Endothelial cell of umbilical vein (primary cell): ENCODE measurements around the gene TGFBR2. TPM values are rescaled to one million over a fixed set of nuclear protein-coding genes. Genes with fewer than 3 reads are reported as not detected.

Source experiments
- BruUV-seq: library from RNA; stranded (reverse); fragments of 400-500 nt; replicated peaks from 2 replicates; lab custom pipeline; 2021; lab: Mats Ljungman, UMichigan
- CTCF ChIA-PET: fragments of 300-600, 350-600 bp; sonication (Branson Sonifier 250); formaldehyde crosslinking; loops from one replicate; lab custom pipeline; 2021; ENCODE audit warnings: antibody characterized with exemption, inconsistent platforms; lab: Charles Lee
- POLR2A ChIA-PET: fragments of 300-600, 350-600 bp; sonication (Branson Sonifier 250); formaldehyde crosslinking; loops from one replicate; lab custom pipeline; 2021; ENCODE audit warnings: antibody characterized with exemption, inconsistent platforms; lab: Charles Lee
- DNase-seq: peaks from one replicate; pipeline ENCODE4 v3.0.0-alpha.2; 2011; ENCODE audit warnings: low read depth, low spot score
- FAIRE-seq: peaks from 2 replicates; lab custom pipeline; 2011; peaks lifted over from hg19 to GRCh38; lab: Jason Lieb, UNC
- H2AFZ ChIP-seq: 2 replicates; pipeline ENCODE4 v1.6.0; 2012; ENCODE audit warnings: low read depth, low read length, control low read depth, inconsistent platforms
- H3K27ac ChIP-seq: 2 replicates; pipeline ENCODE4 v1.5.1; 2011; ENCODE audit warnings: low read depth, mild to moderate bottlenecking, control low read depth, low read length, moderate library complexity; ENCODE audit not compliant: insufficient read depth
- H3K27me3 ChIP-seq, 2 experiments: 2 replicates each; pipeline versions ENCODE4 v1.6.0 to v1.6.1; 2011; ENCODE audit warnings: low read length in 2 of 2, mixed read lengths in 1 of 2; ENCODE audit not compliant: control insufficient read depth in 2 of 2, insufficient read depth in 2 of 2
- H3K36me3 ChIP-seq, 2 experiments: 2 replicates in 1 of 2; 3 replicates in 1 of 2; pipeline ENCODE4 v1.5.1; 2011; ENCODE audit warnings: low read length in 2 of 2, mild to moderate bottlenecking in 1 of 2, moderate library complexity in 1 of 2; ENCODE audit not compliant: control insufficient read depth in 2 of 2, insufficient read depth in 2 of 2; ENCODE audit errors: extremely low read depth in 1 of 2
- H3K4me1 ChIP-seq: 3 replicates; pipeline ENCODE4 v1.5.1; 2011; ENCODE audit warnings: mild to moderate bottlenecking, low read length; ENCODE audit not compliant: control insufficient read depth, insufficient read depth; ENCODE audit errors: extremely low read depth
- H3K4me2 ChIP-seq: 2 replicates; pipeline ENCODE4 v1.6.1; 2011; ENCODE audit warnings: low read length, control low read depth, mixed read lengths; ENCODE audit not compliant: insufficient read depth
- H3K4me3 ChIP-seq, 3 experiments: fragments of 200-600 bp in 1 of 3; sonication (generic), shearing (Covaris generic) in 1 of 3; replicated peaks in 1 of 3; 2 replicates each; pipeline ENCODE4 v1.5.1; 2011 to 2016; ENCODE audit warnings: control low read depth in 3 of 3, low read length in 3 of 3, mild to moderate bottlenecking in 2 of 3, inconsistent platforms in 1 of 3, low read depth in 1 of 3, moderate library complexity in 1 of 3; ENCODE audit not compliant: insufficient read depth in 1 of 3
- H3K79me2 ChIP-seq: 2 replicates; pipeline ENCODE4 v1.6.0; 2012; ENCODE audit warnings: low read length, inconsistent platforms; ENCODE audit not compliant: control insufficient read depth, insufficient read depth
- H3K9ac ChIP-seq: replicated peaks from 2 replicates; pipeline ENCODE3; 2011; ENCODE audit warnings: low read length, control low read depth; ENCODE audit not compliant: insufficient read depth; ENCODE audit errors: extremely low read depth
- H3K9me1 ChIP-seq: replicated peaks from 3 replicates; pipeline ENCODE4 v1.6.0; 2011; ENCODE audit warnings: mild to moderate bottlenecking, low read length; ENCODE audit not compliant: control insufficient read depth, insufficient read depth; ENCODE audit errors: extremely low read depth
- H3K9me3 ChIP-seq: replicated peaks from 2 replicates; pipeline ENCODE4 v1.5.1; 2012; ENCODE audit warnings: low read length, inconsistent platforms; ENCODE audit not compliant: control insufficient read depth, insufficient read depth
- H4K20me1 ChIP-seq: replicated peaks from 2 replicates; pipeline ENCODE3; 2011; ENCODE audit warnings: mild to moderate bottlenecking, low read length; ENCODE audit not compliant: control insufficient read depth, insufficient read depth; ENCODE audit errors: extremely low read depth
- CTCF ChIP-seq, 2 donors: IDR thresholded peaks; 1 replicate in 1 of 2; 2 replicates in 1 of 2; pipeline ENCODE4 v1.5.1; 2011; ENCODE audit warnings: low read length in 2 of 2, mild to moderate bottlenecking in 2 of 2, moderate library complexity in 2 of 2, control low read depth in 1 of 2, inconsistent platforms in 1 of 2, low read depth in 1 of 2; ENCODE audit not compliant: insufficient read depth in 1 of 2; ENCODE audit errors: extremely low read depth in 1 of 2
- EZH2 ChIP-seq: IDR thresholded peaks from 2 replicates; pipeline ENCODE4 v1.6.1; 2012; ENCODE audit warnings: borderline replicate concordance, low read depth, mild to moderate bottlenecking, moderate library complexity, low read length, inconsistent platforms; ENCODE audit not compliant: severe bottlenecking
- FOS ChIP-seq: IDR thresholded peaks from 2 replicates; pipeline ENCODE4 v1.6.1; 2011; ENCODE audit warnings: mild to moderate bottlenecking, low read length, moderate library complexity, borderline replicate concordance; ENCODE audit not compliant: insufficient read depth
- GATA2 ChIP-seq: IDR thresholded peaks from 2 replicates; pipeline ENCODE4 v1.7.0; 2011; ENCODE audit warnings: low read depth, mild to moderate bottlenecking, moderate library complexity, mixed read lengths, low read length; ENCODE audit not compliant: insufficient read length, insufficient read depth
- JUN ChIP-seq: IDR thresholded peaks from 2 replicates; pipeline ENCODE4 v1.6.1; 2011; ENCODE audit warnings: borderline replicate concordance, low read depth; ENCODE audit not compliant: insufficient read length, insufficient read depth
- MYC ChIP-seq: IDR thresholded peaks from one replicate; pipeline ENCODE4 v1.6.1; 2011; ENCODE audit warnings: mild to moderate bottlenecking, low read depth, low read length
- POLR2A ChIP-seq: IDR thresholded peaks from 2 replicates; pipeline ENCODE4 v1.6.1; 2012; ENCODE audit warnings: low read depth, mild to moderate bottlenecking, control low read depth, low read length
- POLR2AphosphoS5 ChIP-seq: IDR thresholded peaks from 2 replicates; pipeline ENCODE4 v1.6.1; 2012; ENCODE audit warnings: low read depth, mild to moderate bottlenecking, control low read depth, low read length, moderate library complexity; ENCODE audit not compliant: insufficient read depth
- dilution Hi-C: fragments of 300-500 bp; cut with MboI; formaldehyde crosslinking; loops from one replicate; pipeline ENCODE4 v1.15.0; 2019; ENCODE audit warnings: low sequenced_read_pairs; ENCODE audit not compliant: extremely low pct_ligation_motif_present
- intact Hi-C: fragments of 100-400 bp; cut with micrococcal nuclease; formaldehyde crosslinking; loops from one replicate; pipeline ENCODE4 v1.10.0; 2022
- polyA plus RNA-seq, 4 experiments: library from polyadenylated mRNA; depleted of rRNA in 3 of 4; stranded (reverse) in 3 of 4; unstranded in 1 of 4; fragments of >200 nt; gene quantifications; 2 replicates each; pipeline versions ENCODE4 v1.2.1 to v1.2.3, GENCODE V29; 2011 to 2012; ENCODE audit warnings: missing spikeins in 1 of 4
- total RNA-seq: library from RNA; stranded (reverse); gene quantifications from 2 replicates; pipeline ENCODE4 v1.2.3, GENCODE V29; 2021
- TF ChIP-seq, protein P1 (sequence below): IDR thresholded peaks from 2 replicates; pipeline ENCODE4 v1.6.1; 2011; ENCODE audit not compliant: insufficient read depth, insufficient read length

The TGFBR2 gene
- total and polyA plus RNA-seq, 2 donors (not counting 3 experiments of a cell fraction or from before 2014, with no cell fraction given), result 227 to 250 TPM

GRCh38 chr3:30587904-30588303, 18.5 kb upstream of the TGFBR2 start:
- no peaks in the 10 kb centered on the region for H3K4me1 ChIP-seq
- H3K4me3 ChIP-seq, result no peak overlapping the region
- no peak overlapping the region for H3K27ac ChIP-seq
- POLR2A ChIA-PET, result no interaction called here
- H3K9me1 ChIP-seq, result no peaks in the 10 kb centered on the region
- no peaks in the 10 kb centered on the region for H4K20me1 ChIP-seq
- dilution Hi-C loops, result no loop called here
- FAIRE-seq (no peak), DNase-seq (no peak)
- H3K9me3 ChIP-seq, result no peaks in the 10 kb centered on the region
- intact Hi-C loops, result no loop called here
- no TSS peak for BruUV-seq
- no peak overlapping the region for H3K4me2 ChIP-seq
- no peak overlapping the region for H2AFZ ChIP-seq
- no peak overlapping the region for H3K9ac ChIP-seq
- H3K27me3 ChIP-seq, result no peaks in the 10 kb centered on the region
- TF ChIP-seq POLR2A (no peak), EZH2 (no peak), JUN (no peak), MYC (no peak), CTCF (IDR thresholded peaks at IDR 0.05; ENCODE audit: extremely low read depth in 1 of 2, insufficient read depth in 1 of 2, low read depth in 1 of 2, low read length in 2 of 2) (no peak), POLR2AphosphoS5 (no peak), FOS (no peak), GATA2 (no peak)
- TF ChIP-seq, protein P1, sequence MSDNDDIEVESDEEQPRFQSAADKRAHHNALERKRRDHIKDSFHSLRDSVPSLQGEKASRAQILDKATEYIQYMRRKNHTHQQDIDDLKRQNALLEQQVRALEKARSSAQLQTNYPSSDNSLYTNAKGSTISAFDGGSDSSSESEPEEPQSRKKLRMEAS, result no peak
- no peaks in the 10 kb centered on the region for H3K79me2 ChIP-seq
- CTCF ChIA-PET, result no interaction called here
- no peaks in the 10 kb centered on the region for H3K36me3 ChIP-seq
